GM12878 (cell line): Measurements from ENCODE around the gene COX5A. TPM values are rescaled to one million over a fixed set of nuclear protein-coding genes. Genes with fewer than 3 reads are reported as not detected.

ENCODE experiments used
- ATAC-seq: fragments of 200-7000 bp; cut with Tn5 transposase; 3 replicates; pipeline ENCODE4 v1.9.1; 2020; ENCODE audit warnings: mild to moderate bottlenecking, moderate library complexity
- BruUV-seq: library from RNA; stranded (reverse); fragments of 400-500 nt; replicated peaks from 2 replicates; lab custom pipeline; 2021; lab: Mats Ljungman, UMichigan
- CTCF ChIA-PET: fragments of 300-600 bp; sonication (Branson Sonifier 250); formaldehyde crosslinking; extraction: SDS; loops from one replicate; lab custom pipeline; 2021; ENCODE audit warnings: inconsistent platforms; lab: Yijun Ruan, JAX
- POLR2A ChIA-PET: fragments of 350-600 bp; formaldehyde crosslinking; extraction: SDS; loops from one replicate; lab custom pipeline; 2021; ENCODE audit warnings: inconsistent platforms; lab: Charles Lee
- RAD21 ChIA-PET: fragments of 300-600 bp; sonication (Branson Sonifier 250); formaldehyde crosslinking; loops from one replicate; lab custom pipeline; 2023; ENCODE audit warnings: antibody characterized with exemption; ENCODE audit not compliant: unreplicated experiment; lab: Charles Lee
- SMC1A ChIA-PET: fragments of 300-600 bp; sonication (Branson Sonifier 250); formaldehyde crosslinking; loops from one replicate; lab custom pipeline; 2023; ENCODE audit not compliant: unreplicated experiment, uncharacterized antibody; lab: Charles Lee
- DNase-seq: peaks from one replicate; pipeline ENCODE4 v3.0.0-alpha.2; 2011; ENCODE audit warnings: low read depth, low spot score
- FAIRE-seq: peaks from 3 replicates; lab custom pipeline; 2011; peaks lifted over from hg19 to GRCh38; lab: Jason Lieb, UNC
- H2AFZ ChIP-seq: 2 replicates; pipeline ENCODE4 v1.6.0; 2011; ENCODE audit warnings: low read depth, low read length, control low read depth; ENCODE audit not compliant: control insufficient read depth
- H3K27ac ChIP-seq: 2 replicates; pipeline ENCODE4 v1.5.1; 2011; ENCODE audit warnings: control low read depth; ENCODE audit not compliant: control insufficient read depth, insufficient read depth
- H3K27me3 ChIP-seq, 2 experiments: replicated peaks in 1 of 2; 2 replicates each; pipeline versions ENCODE4 v1.6.0 to v1.6.1; 2011; ENCODE audit warnings: low read length in 1 of 2; ENCODE audit not compliant: control insufficient read depth in 2 of 2, insufficient read depth in 2 of 2
- H3K36me3 ChIP-seq, 2 experiments: 2 replicates each; pipeline ENCODE4 v1.5.1; 2011; ENCODE audit warnings: low read length in 1 of 2; ENCODE audit not compliant: control insufficient read depth in 2 of 2, insufficient read depth in 2 of 2
- H3K4me1 ChIP-seq: 2 replicates; pipeline ENCODE4 v1.6.1; 2011; ENCODE audit warnings: mild to moderate bottlenecking, low read length, moderate library complexity, mixed read lengths; ENCODE audit not compliant: control insufficient read depth, insufficient read depth
- H3K4me2 ChIP-seq: 2 replicates; pipeline ENCODE4 v1.6.0; 2011; ENCODE audit warnings: control low read depth; ENCODE audit not compliant: control insufficient read depth, insufficient read depth
- H3K4me3 ChIP-seq: fragments of 200-600 bp; sonication (generic); 2 replicates; pipeline ENCODE4 v1.5.1; 2016
- H3K79me2 ChIP-seq: 2 replicates; pipeline ENCODE4 v1.6.0; 2011; ENCODE audit warnings: low read length; ENCODE audit not compliant: control insufficient read depth, insufficient read depth
- H3K9ac ChIP-seq: 2 replicates; pipeline ENCODE4 v1.8.0; 2011; ENCODE audit warnings: low read length, control low read depth, mixed read lengths; ENCODE audit not compliant: control insufficient read depth, insufficient read depth
- H3K9me3 ChIP-seq: replicated peaks from 3 replicates; pipeline ENCODE4 v1.5.1; 2011; ENCODE audit warnings: mild to moderate bottlenecking, low read length; ENCODE audit not compliant: control insufficient read depth, insufficient read depth
- H4K20me1 ChIP-seq: 2 replicates; pipeline ENCODE4 v1.6.0; 2011; ENCODE audit not compliant: control insufficient read depth, insufficient read depth
- CBFB ChIP-seq: IDR thresholded peaks from 2 replicates; pipeline ENCODE4 v1.6.1; 2016; ENCODE audit warnings: antibody characterized with exemption, low read depth
- CHD1 ChIP-seq: IDR thresholded peaks from 2 replicates; pipeline ENCODE4 v1.6.1; 2012; ENCODE audit warnings: low read depth, low read length, improper control_type of control experiment
- DPF2 ChIP-seq: fragments of 450-650 bp; IDR thresholded peaks from 2 replicates; pipeline ENCODE4 v1.6.1; 2017; ENCODE audit warnings: mild to moderate bottlenecking
- E4F1 ChIP-seq: fragments of 450-650 bp; IDR thresholded peaks from 2 replicates; pipeline ENCODE4 v1.6.1; 2018; ENCODE audit warnings: borderline replicate concordance, mild to moderate bottlenecking; ENCODE audit not compliant: partially characterized antibody
- EGR1 ChIP-seq, 2 experiments: IDR thresholded peaks; 1 replicate in 1 of 2; 2 replicates in 1 of 2; pipeline ENCODE4 v1.6.1; 2011 to 2012; ENCODE audit warnings: low read depth in 2 of 2, low read length in 2 of 2, borderline replicate concordance in 1 of 2, mild to moderate bottlenecking in 1 of 2, moderate library complexity in 1 of 2
- HCFC1 ChIP-seq: fragments of 150-350 bp; IDR thresholded peaks from 2 replicates; pipeline ENCODE4 v1.6.1; 2014; ENCODE audit warnings: low read length
- MYB ChIP-seq: fragments of 150-350 bp; IDR thresholded peaks from 2 replicates; pipeline ENCODE4 v1.6.1; 2014; ENCODE audit warnings: mild to moderate bottlenecking, low read depth, low read length, borderline replicate concordance
- NR2C1 ChIP-seq: fragments of 450-650 bp; IDR thresholded peaks from 2 replicates; pipeline ENCODE4 v1.6.1; 2017; ENCODE audit warnings: antibody characterized with exemption, mild to moderate bottlenecking, moderate library complexity
- POLR2A ChIP-seq: IDR thresholded peaks from 2 replicates; pipeline ENCODE4 v1.6.1; 2011; ENCODE audit warnings: low read depth, mild to moderate bottlenecking, low read length
- REST ChIP-seq: IDR thresholded peaks from 2 replicates; pipeline ENCODE4 v1.6.1; 2012; ENCODE audit warnings: mild to moderate bottlenecking, low read depth, low read length
- SMAD5 ChIP-seq: IDR thresholded peaks from 2 replicates; pipeline ENCODE4 v1.6.1; 2016; ENCODE audit warnings: antibody characterized with exemption, low read depth
- SPI1 ChIP-seq: IDR thresholded peaks from 2 replicates; pipeline ENCODE4 v1.6.1; 2011; ENCODE audit warnings: low read depth, mild to moderate bottlenecking, low read length, moderate library complexity, borderline replicate concordance; ENCODE audit not compliant: insufficient read depth
- TARDBP ChIP-seq: IDR thresholded peaks from 2 replicates; pipeline ENCODE4 v1.6.1; 2016; ENCODE audit warnings: borderline replicate concordance
- TCF12 ChIP-seq: IDR thresholded peaks from 2 replicates; pipeline ENCODE4 v1.6.1; 2011; ENCODE audit warnings: low read depth, mild to moderate bottlenecking, low read length
- ZNF207 ChIP-seq: fragments of 450-650 bp; IDR thresholded peaks from 2 replicates; pipeline ENCODE4 v1.6.1; 2014; ENCODE audit warnings: antibody characterized with exemption, mild to moderate bottlenecking, borderline replicate concordance
- WGBS: methylation state at CpG from one replicate; pipeline ENCODE4 v1.1.6; 2016; ENCODE audit warnings: low lambda C conversion rate; ENCODE audit not compliant: insufficient replicate concordance, insufficient coverage; ENCODE audit errors: missing lambda C conversion rate; 5-methylcytosine and 5-hydroxymethylcytosine counted together
- in situ Hi-C: fragments of 300-500 bp; cut with MboI; formaldehyde crosslinking; loops from 9 replicates; pipeline ENCODE4 v1.14.3; 2018; ENCODE audit warnings: mixed read lengths
- intact Hi-C: fragments of 100-400 bp; cut with micrococcal nuclease; formaldehyde crosslinking; loops from one replicate; pipeline ENCODE4 v1.14.2; 2022; ENCODE audit not compliant: unreplicated experiment
- polyA plus RNA-seq, 11 experiments: library from polyadenylated mRNA; depleted of rRNA in 4 of 11; unstranded in 6 of 11; stranded (reverse) in 5 of 11; fragments of >200 nt; fragmentation: Nextera tagmentation in 4 of 11; fragmentation: Illumina TruSeq in 1 of 11; extraction: Ambion mirVana in 4 of 11; extraction: Trizol in 1 of 11; gene quantifications; 1 replicate in 1 of 11; 2 replicates in 10 of 11; pipeline versions ENCODE4 v1.2.1 to v1.2.3, GENCODE V29; 2011 to 2016; ENCODE audit warnings: inconsistent platforms in 2 of 11, missing spikeins in 2 of 11, low read depth in 1 of 11
- total RNA-seq, 4 experiments: library from RNA; depleted of rRNA in 3 of 4; stranded (reverse); fragments of >200 nt in 3 of 4; fragmentation: Illumina TruSeq in 1 of 4; extraction: Trizol in 1 of 4; gene quantifications; 2 replicates each; pipeline versions ENCODE4 v1.2.1 to v1.2.3, GENCODE V29; 2013 to 2021
- TF ChIP-seq, protein P1 (sequence below): fragments of 450-650 bp; IDR thresholded peaks from 2 replicates; pipeline ENCODE4 v1.6.1; 2017; ENCODE audit warnings: low read depth, mild to moderate bottlenecking, moderate library complexity

The COX5A gene
- total and polyA plus RNA-seq, 10 of the 15 experiments (the other 5 are each of a cell fraction or from before 2014, with no cell fraction given), result 84.5 to 1,218 (median 392) TPM

DNA sequence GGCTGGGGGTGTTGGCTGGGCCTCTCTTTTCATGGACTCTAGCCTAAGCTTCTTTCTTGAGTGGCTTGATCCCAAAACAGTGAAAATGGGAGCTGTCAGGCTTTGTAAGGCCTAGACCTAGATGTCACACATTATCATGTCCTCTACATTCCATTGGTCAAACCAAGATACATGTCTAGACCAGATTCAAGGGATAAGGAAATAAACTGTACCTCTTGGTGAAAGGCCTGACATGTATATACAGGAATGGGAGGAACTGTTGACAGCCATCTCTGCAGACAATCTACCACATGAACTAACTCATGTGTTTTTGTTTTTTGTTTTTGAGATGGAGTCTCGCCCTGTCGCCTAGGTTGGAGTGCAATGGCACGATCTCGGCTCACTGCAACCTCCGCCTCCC lies 29.8 kb upstream of the COX5A start:
- POLR2A ChIA-PET, result interaction anchor here (0.6 to 0.9 kb wide), 2 partner anchors 11 to 697 kb away, joined by 3 to 4 read pairs; partner anchors contain the start of gene RPP25
- RAD21 ChIA-PET, result no interaction called here
- TF ChIP-seq SPI1, result no peak
- no peak for TF ChIP-seq E4F1
- TF ChIP-seq MYB, result no peak
- TF ChIP-seq ZNF207, result no peak
- TF ChIP-seq, protein P1, sequence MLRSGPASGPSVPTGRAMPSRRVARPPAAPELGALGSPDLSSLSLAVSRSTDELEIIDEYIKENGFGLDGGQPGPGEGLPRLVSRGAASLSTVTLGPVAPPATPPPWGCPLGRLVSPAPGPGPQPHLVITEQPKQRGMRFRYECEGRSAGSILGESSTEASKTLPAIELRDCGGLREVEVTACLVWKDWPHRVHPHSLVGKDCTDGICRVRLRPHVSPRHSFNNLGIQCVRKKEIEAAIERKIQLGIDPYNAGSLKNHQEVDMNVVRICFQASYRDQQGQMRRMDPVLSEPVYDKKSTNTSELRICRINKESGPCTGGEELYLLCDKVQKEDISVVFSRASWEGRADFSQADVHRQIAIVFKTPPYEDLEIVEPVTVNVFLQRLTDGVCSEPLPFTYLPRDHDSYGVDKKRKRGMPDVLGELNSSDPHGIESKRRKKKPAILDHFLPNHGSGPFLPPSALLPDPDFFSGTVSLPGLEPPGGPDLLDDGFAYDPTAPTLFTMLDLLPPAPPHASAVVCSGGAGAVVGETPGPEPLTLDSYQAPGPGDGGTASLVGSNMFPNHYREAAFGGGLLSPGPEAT, result no peak
- no peak for TF ChIP-seq HCFC1
- no peak for TF ChIP-seq NR2C1
- TF ChIP-seq POLR2A, result no peak
- no peak for TF ChIP-seq SMAD5
- no peak for TF ChIP-seq DPF2
- TF ChIP-seq TCF12, result no peak
- no peak for TF ChIP-seq CHD1
- TF ChIP-seq EGR1 (IDR thresholded peaks at IDR 0.05; ENCODE audit: borderline replicate concordance in 1 of 2, low read depth in 2 of 2, low read length in 2 of 2), result no peak
- TF ChIP-seq CBFB, result no peak
- TF ChIP-seq TARDBP, result no peak
- TF ChIP-seq REST, result no peak
- TF ChIP-seq, all 136 proteins: peak for 0

More for the DNA sequence above, 29.8 kb upstream of the COX5A start:
- DNase-seq (no peak), FAIRE-seq (no peak), ATAC-seq (no peak)
- H3K27ac ChIP-seq, result no peak overlapping the region
- H3K4me1 ChIP-seq, result no peaks in the 10 kb centered on the region
- H3K4me3 ChIP-seq, result no peak overlapping the region
- no peak overlapping the region for H3K4me2 ChIP-seq
- H3K27me3 ChIP-seq, result no peaks in the 10 kb centered on the region
- H3K36me3 ChIP-seq, result no peaks in the 10 kb centered on the region
- H2AFZ ChIP-seq, result no peak overlapping the region
- H3K79me2 ChIP-seq, result no peaks in the 10 kb centered on the region
- 71% methylated on average over 5 of the region's 5 CpGs for WGBS
- ChIA-PET CTCF (interaction anchor here (0.6 kb wide), 1 partner anchor 334 kb away, joined by 3 read pairs; no protein-coding TSS in a partner anchor), SMC1A (interaction anchor here (1.6 kb wide), 1 partner anchor 11 kb away, joined by 4 read pairs; no protein-coding TSS in a partner anchor)
- no TSS peak for BruUV-seq
- no peaks in the 10 kb centered on the region for H4K20me1 ChIP-seq
- in situ Hi-C loops, result loop anchor here (5.0 kb wide), 1 partner anchor 50 kb away; no protein-coding TSS in a partner anchor
- intact Hi-C loops, result no loop called here
- H3K9ac ChIP-seq, result no peak overlapping the region
- no peaks in the 10 kb centered on the region for H3K9me3 ChIP-seq
